ENCODE results near the gene SRSF2. TPM values are rescaled to one million over a fixed set of nuclear protein-coding genes. Genes with fewer than 3 reads are reported as not detected.

The SRSF2 gene
- 111 TPM for total RNA-seq
- polyA plus RNA-seq (ENCODE audit: insufficient read depth in 1 of 8, insufficient read length in 8 of 8, low replicate concordance in 1 of 8) = 100 to 1,000 TPM; 200 to 238 (median 219) TPM
- long read RNA-seq, donor 1, transcript SRSF2-202 (3 exons, 1,927 nt) = major isoform, 15 of 34 reads
- long read RNA-seq, donor 1, transcript SRSF2-209 (2 exons, 1,001 nt) = minor isoform, 5 of 34 reads
- long read RNA-seq, donor 1, partial matches to known transcripts = 10 of 34 reads
- long read RNA-seq, donor 1, other reads (novel, unspliced or antisense) = 0 of 34 reads
- long read RNA-seq, donor 2, partial matches to known transcripts = 0 of 7 reads
- long read RNA-seq, donor 2, other reads (novel, unspliced or antisense) = 0 of 7 reads
- long read RNA-seq, donor 3, transcript SRSF2-202 (3 exons, 1,927 nt) = major isoform, 27 of 59 reads
- long read RNA-seq, donor 3, transcript SRSF2-204 (5 exons, 1,357 nt) = minor isoform, 6 of 59 reads
- long read RNA-seq, donor 3, transcript SRSF2-203 (2 exons, 2,885 nt) = minor isoform, 13 of 59 reads
- long read RNA-seq, donor 3, transcript SRSF2-209 (2 exons, 1,001 nt) = minor isoform, 10 of 59 reads
- long read RNA-seq, donor 3, partial matches to known transcripts = 0 of 59 reads
- long read RNA-seq, donor 3, other reads (novel, unspliced or antisense) = 0 of 59 reads
- long read RNA-seq, donor 4, transcript SRSF2-202 (3 exons, 1,927 nt) = major isoform, 34 of 47 reads
- long read RNA-seq, donor 4, partial matches to known transcripts = 6 of 47 reads
- long read RNA-seq, donor 4, other reads (novel, unspliced or antisense) = 0 of 47 reads
- long read RNA-seq, donor 5, transcript SRSF2-209 (2 exons, 1,001 nt) = minor isoform, 16 of 231 reads
- long read RNA-seq, donor 5, transcript SRSF2-203 (2 exons, 2,885 nt) = minor isoform, 17 of 231 reads
- long read RNA-seq, donor 5, transcript SRSF2-202 (3 exons, 1,927 nt) = major isoform, 110 of 231 reads
- long read RNA-seq, donor 5, transcript SRSF2-204 (5 exons, 1,357 nt) = minor isoform, 7 of 231 reads
- long read RNA-seq, donor 5, partial matches to known transcripts = 75 of 231 reads
- long read RNA-seq, donor 5, other reads (novel, unspliced or antisense) = 0 of 231 reads
- long read RNA-seq, donor 6, transcript SRSF2-209 (2 exons, 1,001 nt) = minor isoform, 22 of 141 reads
- long read RNA-seq, donor 6, transcript SRSF2-203 (2 exons, 2,885 nt) = minor isoform, 19 of 141 reads
- long read RNA-seq, donor 6, transcript SRSF2-204 (5 exons, 1,357 nt) = minor isoform, 5 of 141 reads
- long read RNA-seq, donor 6, transcript SRSF2-202 (3 exons, 1,927 nt) = major isoform, 74 of 141 reads
- long read RNA-seq, donor 6, partial matches to known transcripts = 14 of 141 reads
- long read RNA-seq, donor 6, other reads (novel, unspliced or antisense) = 0 of 141 reads
- long read RNA-seq, donor 7, transcript SRSF2-209 (2 exons, 1,001 nt) = minor isoform, 8 of 88 reads
- long read RNA-seq, donor 7, transcript SRSF2-208 (4 exons, 1,359 nt) = minor isoform, 6 of 88 reads
- long read RNA-seq, donor 7, transcript SRSF2-202 (3 exons, 1,927 nt) = major isoform, 58 of 88 reads
- long read RNA-seq, donor 7, partial matches to known transcripts = 5 of 88 reads
- long read RNA-seq, donor 7, other reads (novel, unspliced or antisense) = 0 of 88 reads
- long read RNA-seq, donor 8, transcript SRSF2-209 (2 exons, 1,001 nt) = minor isoform, 14 of 41 reads
- long read RNA-seq, donor 8, transcript SRSF2-202 (3 exons, 1,927 nt) = major isoform, 20 of 41 reads
- long read RNA-seq, donor 8, partial matches to known transcripts = 0 of 41 reads
- long read RNA-seq, donor 8, other reads (novel, unspliced or antisense) = 0 of 41 reads
- long read RNA-seq, donor 9, transcript SRSF2-202 (3 exons, 1,927 nt) = major isoform, 29 of 67 reads
- long read RNA-seq, donor 9, transcript SRSF2-209 (2 exons, 1,001 nt) = minor isoform, 9 of 67 reads
- long read RNA-seq, donor 9, partial matches to known transcripts = 23 of 67 reads
- long read RNA-seq, donor 9, other reads (novel, unspliced or antisense) = 0 of 67 reads
- long read RNA-seq, donor 10, transcript SRSF2-202 (3 exons, 1,927 nt) = major isoform, 42 of 81 reads
- long read RNA-seq, donor 10, transcript SRSF2-209 (2 exons, 1,001 nt) = minor isoform, 22 of 81 reads
- long read RNA-seq, donor 10, partial matches to known transcripts = 7 of 81 reads
- long read RNA-seq, donor 10, other reads (novel, unspliced or antisense) = 0 of 81 reads
- long read RNA-seq, donor 11, transcript SRSF2-203 (2 exons, 2,885 nt) = minor isoform, 12 of 80 reads
- long read RNA-seq, donor 11, transcript SRSF2-202 (3 exons, 1,927 nt) = major isoform, 27 of 80 reads
- long read RNA-seq, donor 11, transcript SRSF2-209 (2 exons, 1,001 nt) = minor isoform, 9 of 80 reads
- long read RNA-seq, donor 11, partial matches to known transcripts = 22 of 80 reads
- long read RNA-seq, donor 11, other reads (novel, unspliced or antisense) = 0 of 80 reads

- Histone ChIP-seq H3K4me3 (ENCODE audit: low read length) (peak within 1 kb of the TSS; percentile 95), H3K4me1 (ENCODE audit: control insufficient read depth, insufficient read depth, low read length) (peaks cover 11% of the 10 kb centered on the region), H3K27me3 (ENCODE audit: control insufficient read depth, insufficient read depth, low read length) (no peaks in the 10 kb centered on the region), H3K27ac (ENCODE audit: low read length) (peak within 1 kb of the TSS; percentile 100), H3K9me3 (replicated peaks; ENCODE audit: control insufficient read depth, low read depth, low read length) (no peaks in the 10 kb centered on the region), H3K36me3 (ENCODE audit: control insufficient read depth, insufficient read depth, low read length) (peaks cover 32% of the 10 kb centered on the region)
- under 1% methylated on average over 54 of the region's 60 CpGs for WGBS (ENCODE audit: insufficient coverage)
- peak; percentile 100 for DNase-seq
Observed at GRCh38 chr17:76737082-76737675, at the start of gene SRSF2. SRSF2 (minus strand) TSS chr17:76737331; CDS start chr17:76737160, 171 bp downstream.

- no peak for DNase-seq
- H3K36me3 ChIP-seq (ENCODE audit: control insufficient read depth, insufficient read depth, low read length) = peaks cover 14% of the 10 kb centered on the region
- no CpG with 5 or more reads among the region's 3 CpGs for WGBS (ENCODE audit: insufficient coverage)
Observed at GRCh38 chr17:76784926-76785325, 47.8 kb upstream of the SRSF2 start.

GRCh38 chr17:76783146-76783545 lies 46.0 kb upstream of the SRSF2 start:
- Histone ChIP-seq H3K9me3 (replicated peaks; ENCODE audit: control insufficient read depth, low read depth, low read length) (no peaks in the 10 kb centered on the region), H3K27ac (ENCODE audit: low read length) (no peak overlapping the region), H3K36me3 (ENCODE audit: control insufficient read depth, insufficient read depth, low read length) (peaks cover 16% of the 10 kb centered on the region), H3K4me1 (ENCODE audit: control insufficient read depth, insufficient read depth, low read length) (no peaks in the 10 kb centered on the region), H3K4me3 (ENCODE audit: low read length) (no peak overlapping the region), H3K27me3 (ENCODE audit: control insufficient read depth, insufficient read depth, low read length) (no peaks in the 10 kb centered on the region)
- DNase-seq = peak; percentile 30
- no CpG with 5 or more reads among the region's 5 CpGs for WGBS (ENCODE audit: insufficient coverage)

More at GRCh38 chr17:76784926-76785325, 47.8 kb upstream of the SRSF2 start:
- Histone ChIP-seq H3K9me3 (replicated peaks; ENCODE audit: control insufficient read depth, low read depth, low read length) (no peaks in the 10 kb centered on the region), H3K27me3 (ENCODE audit: control insufficient read depth, insufficient read depth, low read length) (no peaks in the 10 kb centered on the region), H3K27ac (ENCODE audit: low read length) (no peak overlapping the region), H3K4me3 (ENCODE audit: low read length) (no peak overlapping the region), H3K4me1 (ENCODE audit: control insufficient read depth, insufficient read depth, low read length) (no peaks in the 10 kb centered on the region)

- no peak for DNase-seq
- H3K9me3 ChIP-seq (replicated peaks; ENCODE audit: control insufficient read depth, low read depth, low read length) = no peaks in the 10 kb centered on the region
- H3K4me3 ChIP-seq (ENCODE audit: low read length) = no peak overlapping the region
Observed at GRCh38 chr17:76781056-76781982, 44.2 kb upstream of the SRSF2 start.

GRCh38 chr17:76775021-76775600 lies 38.0 kb upstream of the SRSF2 start:
- no peaks in the 10 kb centered on the region for H3K27me3 ChIP-seq (ENCODE audit: control insufficient read depth, insufficient read depth, low read length)
- no peak for DNase-seq
- no peak overlapping the region for H3K27ac ChIP-seq (ENCODE audit: low read length)
- H3K4me1 ChIP-seq (ENCODE audit: control insufficient read depth, insufficient read depth, low read length) = peaks cover 4% of the 10 kb centered on the region
- peaks cover 59% of the 10 kb centered on the region for H3K36me3 ChIP-seq (ENCODE audit: control insufficient read depth, insufficient read depth, low read length)
- no peak overlapping the region for H3K4me3 ChIP-seq (ENCODE audit: low read length)
- WGBS (ENCODE audit: insufficient coverage) = 87% methylated on average over 3 of the region's 10 CpGs
- H3K9me3 ChIP-seq (replicated peaks; ENCODE audit: control insufficient read depth, low read depth, low read length) = no peaks in the 10 kb centered on the region

More at GRCh38 chr17:76781056-76781982, 44.2 kb upstream of the SRSF2 start:
- no peaks in the 10 kb centered on the region for H3K4me1 ChIP-seq (ENCODE audit: control insufficient read depth, insufficient read depth, low read length)
- H3K27ac ChIP-seq (ENCODE audit: low read length) = no peak overlapping the region
- peaks cover 30% of the 10 kb centered on the region for H3K36me3 ChIP-seq (ENCODE audit: control insufficient read depth, insufficient read depth, low read length)
- no peaks in the 10 kb centered on the region for H3K27me3 ChIP-seq (ENCODE audit: control insufficient read depth, insufficient read depth, low read length)
- 68% methylated on average over 9 of the region's 12 CpGs for WGBS (ENCODE audit: insufficient coverage)

- no peak overlapping the region for H3K4me3 ChIP-seq (ENCODE audit: low read length)
- no peaks in the 10 kb centered on the region for H3K9me3 ChIP-seq (replicated peaks; ENCODE audit: control insufficient read depth, low read depth, low read length)
- WGBS (ENCODE audit: insufficient coverage) = 38% methylated on average over 2 of the region's 6 CpGs
- H3K36me3 ChIP-seq (ENCODE audit: control insufficient read depth, insufficient read depth, low read length) = peaks cover 61% of the 10 kb centered on the region
- peak; percentile 36 for DNase-seq
- peaks cover 4% of the 10 kb centered on the region for H3K4me1 ChIP-seq (ENCODE audit: control insufficient read depth, insufficient read depth, low read length)
- no peaks in the 10 kb centered on the region for H3K27me3 ChIP-seq (ENCODE audit: control insufficient read depth, insufficient read depth, low read length)
- no peak overlapping the region for H3K27ac ChIP-seq (ENCODE audit: low read length)
Observed at GRCh38 chr17:76772842-76773525, 35.9 kb upstream of the SRSF2 start.

- peaks cover 49% of the 10 kb centered on the region for H3K36me3 ChIP-seq (ENCODE audit: control insufficient read depth, insufficient read depth, low read length)
- no peak for DNase-seq
- no peaks in the 10 kb centered on the region for H3K27me3 ChIP-seq (ENCODE audit: control insufficient read depth, insufficient read depth, low read length)
- H3K27ac ChIP-seq (ENCODE audit: low read length) = no peak overlapping the region
- no peaks in the 10 kb centered on the region for H3K9me3 ChIP-seq (replicated peaks; ENCODE audit: control insufficient read depth, low read depth, low read length)
- no peak overlapping the region for H3K4me3 ChIP-seq (ENCODE audit: low read length)
- 93% methylated on average over 2 of the region's 3 CpGs for WGBS (ENCODE audit: insufficient coverage)
- H3K4me1 ChIP-seq (ENCODE audit: control insufficient read depth, insufficient read depth, low read length) = no peaks in the 10 kb centered on the region
Observed at GRCh38 chr17:76758570-76758969, 21.4 kb upstream of the SRSF2 start.

Measured in muscle of leg (tissue), 16 donors.